Stimulated activated CD8-positive, alpha-beta memory T cell treated with anti-CD3 and anti-CD28 coated beads, Interleukin-7, amount 100 ng/mL, for 1 hour (primary cell): ENCODE data around the gene GBX1.

Source experiments
- DNase-seq, 2 donors: peaks; one replicate each; pipeline ENCODE4 v3.0.0-alpha.2; 2020; ENCODE audit warnings: low read depth in 2 of 2

The GBX1 gene

GRCh38 chr7:151193203-151193978 is 25.9 kb upstream of the GBX1 start:
- no peak for DNase-seq

GRCh38 chr7:151192002-151192539 is 24.6 kb upstream of the GBX1 start:
- no peak for DNase-seq

GRCh38 chr7:151191544-151191943 is 24.1 kb upstream of the GBX1 start:
- no peak for DNase-seq

- DNase-seq, result no peak
Measured at GRCh38 chr7:151189038-151189437, 21.5 kb upstream of the GBX1 start.

GRCh38 chr7:151188252-151188542 is 20.7 kb upstream of the GBX1 start:
- no peak for DNase-seq

GRCh38 chr7:151187409-151188251 is 20.1 kb upstream of the GBX1 start:
- no peak for DNase-seq

GRCh38 chr7:151186640-151187408 is 19.3 kb upstream of the GBX1 start, which contains the start of gene ASB10:
Gene ASB10, minus strand, starts transcription at chr7:151187250. Its CDS starts 120 bp downstream, at chr7:151187130.
- DNase-seq, result no peak

GRCh38 chr7:151185762-151186639 is 18.5 kb upstream of the GBX1 start:
- DNase-seq, result no peak

- DNase-seq, result no peak
Measured at GRCh38 chr7:151181011-151181431, 13.5 kb upstream of the GBX1 start.

GRCh38 chr7:151179946-151180345 is 12.5 kb upstream of the GBX1 start:
- no peak for DNase-seq

GRCh38 chr7:151179287-151179860 is 11.9 kb upstream of the GBX1 start:
- no peak for DNase-seq

GRCh38 chr7:151178831-151179230 is 11.3 kb upstream of the GBX1 start:
- DNase-seq, result no peak

- DNase-seq, result no peak
Measured at GRCh38 chr7:151178236-151178635, 10.7 kb upstream of the GBX1 start.

- DNase-seq, result no peak
Measured at GRCh38 chr7:151177310-151177709, 9.8 kb upstream of the GBX1 start.

GRCh38 chr7:151176401-151176800 is 8.9 kb upstream of the GBX1 start:
- DNase-seq, result no peak

GRCh38 chr7:151175793-151176311 is 8.4 kb upstream of the GBX1 start:
- no peak for DNase-seq

- DNase-seq, result no peak
Measured at GRCh38 chr7:151175047-151175792, 7.7 kb upstream of the GBX1 start.

GRCh38 chr7:151174246-151175046 is 7.0 kb upstream of the GBX1 start:
- DNase-seq, result no peak
